Loucy (cell line): Measurements from ENCODE around the gene NCR2.
A peak's percentile ranks its signal among the peaks of the same experiment; 100 is the strongest.

Experiments
- H2AFZ ChIP-seq: fragments of 200-600 bp; sonication (generic); 2 replicates; pipeline ENCODE4 v1.6.0; 2016; ENCODE audit warnings: antibody characterized with exemption, mild to moderate bottlenecking, low read length, moderate library complexity
- H3F3A ChIP-seq: fragments of 200-600 bp; 2 replicates; pipeline ENCODE4 v1.6.0; 2016; ENCODE audit warnings: antibody characterized with exemption, low read depth, mild to moderate bottlenecking
- H3K27me3 ChIP-seq: fragments of 200-600 bp; sonication (generic); 2 replicates; pipeline ENCODE4 v1.6.1; 2014; ENCODE audit warnings: low read length, mild to moderate bottlenecking; ENCODE audit not compliant: insufficient read depth, poor library complexity, severe bottlenecking
- H3K36me3 ChIP-seq: fragments of 200-600 bp; sonication (generic); 2 replicates; pipeline ENCODE4 v1.6.1; 2016; ENCODE audit warnings: low read length; ENCODE audit not compliant: insufficient read depth
- H3K4me1 ChIP-seq: fragments of 200-600 bp; sonication (generic); 2 replicates; pipeline ENCODE4 v1.5.1; 2014; ENCODE audit warnings: low read length, mild to moderate bottlenecking; ENCODE audit not compliant: insufficient read depth, poor library complexity, severe bottlenecking
- H3K4me2 ChIP-seq: fragments of 200-600 bp; sonication (generic); 2 replicates; pipeline ENCODE4 v1.6.0; 2014; ENCODE audit warnings: antibody characterized with exemption, low read length, low read depth, mild to moderate bottlenecking; ENCODE audit not compliant: poor library complexity, severe bottlenecking
- H3K4me3 ChIP-seq: fragments of 200-600 bp; sonication (generic); 2 replicates; pipeline ENCODE4 v1.5.1; 2014; ENCODE audit warnings: low read length, mild to moderate bottlenecking, mixed read lengths; ENCODE audit not compliant: poor library complexity, severe bottlenecking
- H3K79me2 ChIP-seq: fragments of 200-600 bp; sonication (generic); 2 replicates; pipeline ENCODE4 v1.6.1; 2014; ENCODE audit warnings: low read length; ENCODE audit not compliant: insufficient read depth
- H3K9ac ChIP-seq: fragments of 200-600 bp; sonication (generic); 2 replicates; pipeline ENCODE4 v1.6.0; 2014; ENCODE audit warnings: mild to moderate bottlenecking, low read depth, low read length, moderate library complexity; ENCODE audit not compliant: poor library complexity, severe bottlenecking
- H3K9me2 ChIP-seq: fragments of 200-600 bp; sonication (generic); replicated peaks from 2 replicates; pipeline ENCODE4 v1.6.1; 2016; ENCODE audit warnings: low read depth, low read length, mixed read lengths
- H3K9me3 ChIP-seq: fragments of 200-600 bp; sonication (generic); 2 replicates; pipeline ENCODE4 v1.6.1; 2014; ENCODE audit warnings: mild to moderate bottlenecking, antibody characterized with exemption, low read length, low read depth; ENCODE audit not compliant: insufficient read depth
- H4K20me1 ChIP-seq: fragments of 200-600 bp; sonication (generic); 2 replicates; pipeline ENCODE4 v1.6.0; 2014; ENCODE audit warnings: antibody characterized with exemption, low read length, mild to moderate bottlenecking; ENCODE audit not compliant: insufficient read depth, poor library complexity, severe bottlenecking
- CTCF ChIP-seq: fragments of 200-600 bp; sonication (generic); conservative IDR thresholded peaks from 2 replicates; pipeline ENCODE4 v1.5.1; 2014; ENCODE audit warnings: mild to moderate bottlenecking, antibody characterized with exemption, low read length
- EZH2phosphoT487 ChIP-seq: fragments of 200-600 bp; IDR thresholded peaks from 2 replicates; pipeline ENCODE4 v1.6.1; 2018; ENCODE audit warnings: antibody characterized with exemption, mild to moderate bottlenecking, moderate library complexity, borderline replicate concordance

The NCR2 gene

GRCh38 chr6:41392246-41392645 is 56.8 kb downstream of the NCR2 start:
- H3K4me2 ChIP-seq: peak overlapping the region; percentile 58
- no peak overlapping the region for H2AFZ ChIP-seq
- no peaks in the 10 kb centered on the region for H3K27me3 ChIP-seq

GRCh38 chr6:41396335-41396734 is 60.9 kb downstream of the NCR2 start:
- peaks cover 14% of the 10 kb centered on the region for H3K9me3 ChIP-seq
- H3F3A ChIP-seq: no peaks in the 10 kb centered on the region; the same call in 1 of the 2 replicates
- no peak overlapping the region for H2AFZ ChIP-seq
- H4K20me1 ChIP-seq: no peaks in the 10 kb centered on the region
- TF ChIP-seq EZH2phosphoT487 (no peak), CTCF (no peak)
- H3K27me3 ChIP-seq: no peaks in the 10 kb centered on the region
- H3K4me3 ChIP-seq: no peak overlapping the region
- no peak overlapping the region for H3K9ac ChIP-seq
- H3K79me2 ChIP-seq: no peaks in the 10 kb centered on the region
- H3K4me1 ChIP-seq: peaks cover 36% of the 10 kb centered on the region
- no peaks in the 10 kb centered on the region for H3K36me3 ChIP-seq
- no peak overlapping the region for H3K4me2 ChIP-seq
- H3K9me2 ChIP-seq: no peaks in the 10 kb centered on the region

More at GRCh38 chr6:41392246-41392645, 56.8 kb downstream of the NCR2 start:
- no peaks in the 10 kb centered on the region; the same call in 1 of the 2 replicates for H3F3A ChIP-seq
- peak; percentile 39 for TF ChIP-seq CTCF
- no peak for TF ChIP-seq EZH2phosphoT487
- H3K9me2 ChIP-seq: no peaks in the 10 kb centered on the region
- no peaks in the 10 kb centered on the region for H3K36me3 ChIP-seq
- no peaks in the 10 kb centered on the region for H3K79me2 ChIP-seq
- peak overlapping the region; percentile 23 for H3K4me3 ChIP-seq
- no peaks in the 10 kb centered on the region for H4K20me1 ChIP-seq
- H3K4me1 ChIP-seq: peaks cover 22% of the 10 kb centered on the region
- H3K9me3 ChIP-seq: peaks cover 10% of the 10 kb centered on the region
- no peak overlapping the region for H3K9ac ChIP-seq

GRCh38 chr6:41399424-41399823 is 64.0 kb downstream of the NCR2 start:
- H3K27me3 ChIP-seq: no peaks in the 10 kb centered on the region

More at GRCh38 chr6:41399424-41399823, 64.0 kb downstream of the NCR2 start:
- Histone ChIP-seq H3F3A (no peaks in the 10 kb centered on the region), H3K36me3 (no peaks in the 10 kb centered on the region), H3K4me1 (peaks cover 14% of the 10 kb centered on the region), H3K79me2 (no peaks in the 10 kb centered on the region), H4K20me1 (no peaks in the 10 kb centered on the region), H3K9ac (no peak overlapping the region), H3K4me2 (no peak overlapping the region), H3K9me3 (peaks cover 9% of the 10 kb centered on the region), H3K9me2 (no peaks in the 10 kb centered on the region), H3K4me3 (no peak overlapping the region), H2AFZ (peak overlapping the region; percentile 80)
- TF ChIP-seq EZH2phosphoT487: no peak
- TF ChIP-seq CTCF: no peak
